HG02973 (cell line): ENCODE results near the gene GPC6.

Experiments
- ATAC-seq: cut with Tn5 transposase; IDR thresholded peaks from one replicate; pipeline ENCODE4 v1.9.1; 2021; ENCODE audit warnings: moderate library complexity; ENCODE audit not compliant: unreplicated experiment

Gene GPC6

DNA sequence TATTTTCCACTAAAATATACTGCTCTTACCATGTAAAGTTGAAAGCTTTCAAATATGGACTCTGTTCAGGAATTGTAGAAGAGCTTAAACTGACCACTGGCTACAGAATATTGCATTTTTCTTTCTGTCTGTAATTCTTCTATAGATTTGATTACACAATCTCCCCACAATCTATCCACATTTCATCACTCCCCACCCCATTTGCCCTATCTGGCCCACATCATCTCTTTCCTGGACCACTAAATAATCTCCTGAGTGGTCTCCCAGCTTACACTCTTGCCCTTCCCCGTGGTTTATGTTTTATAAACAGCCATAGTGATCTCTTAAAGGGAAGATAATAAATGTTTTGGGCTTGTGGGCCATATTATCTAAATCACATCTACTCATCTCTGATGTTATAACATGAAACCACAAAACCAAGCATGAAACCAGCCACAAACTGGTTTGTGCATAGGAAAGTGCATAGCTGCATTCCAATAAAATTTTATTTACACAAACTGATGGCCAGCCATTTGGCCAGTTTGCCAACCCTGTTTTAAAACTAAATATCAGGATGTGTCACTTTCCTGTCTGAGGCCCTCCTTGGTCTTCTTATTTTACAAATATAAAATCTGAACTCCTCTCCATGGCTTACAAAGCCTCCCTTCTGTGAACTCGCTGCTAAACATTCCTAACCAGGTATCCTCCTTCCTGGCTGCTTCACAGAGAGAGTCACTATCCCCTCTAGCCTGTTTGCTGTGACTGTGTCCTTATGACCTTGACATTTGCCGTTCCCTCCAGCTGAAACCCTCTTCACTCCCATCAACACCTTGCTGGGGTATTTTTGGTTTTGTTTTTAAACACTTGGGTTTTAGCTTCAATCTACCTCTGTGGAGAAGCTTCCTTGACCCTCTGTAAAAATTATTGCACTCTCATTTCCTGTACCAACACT lies 500.9 kb downstream of the GPC6 start:
- no peak for ATAC-seq

DNA sequence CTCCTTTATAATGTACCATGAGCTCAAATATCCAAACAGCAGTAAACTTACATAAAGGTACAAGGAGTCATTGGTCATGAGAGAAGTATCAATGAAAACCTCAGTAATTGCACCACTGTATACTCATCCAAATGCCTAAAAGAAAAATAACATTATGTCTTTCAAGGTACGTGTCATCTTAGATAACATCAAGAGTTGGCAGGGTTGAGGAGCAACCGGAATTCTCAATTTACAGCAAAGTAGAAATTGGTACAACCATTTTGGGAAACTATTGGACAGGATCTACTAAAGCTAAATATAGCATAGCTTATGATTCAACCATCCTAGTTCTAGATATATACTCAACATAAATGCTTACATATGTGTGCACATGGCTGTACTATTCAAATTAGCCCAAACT lies 502.8 kb downstream of the GPC6 start:
- ATAC-seq, result no peak

DNA sequence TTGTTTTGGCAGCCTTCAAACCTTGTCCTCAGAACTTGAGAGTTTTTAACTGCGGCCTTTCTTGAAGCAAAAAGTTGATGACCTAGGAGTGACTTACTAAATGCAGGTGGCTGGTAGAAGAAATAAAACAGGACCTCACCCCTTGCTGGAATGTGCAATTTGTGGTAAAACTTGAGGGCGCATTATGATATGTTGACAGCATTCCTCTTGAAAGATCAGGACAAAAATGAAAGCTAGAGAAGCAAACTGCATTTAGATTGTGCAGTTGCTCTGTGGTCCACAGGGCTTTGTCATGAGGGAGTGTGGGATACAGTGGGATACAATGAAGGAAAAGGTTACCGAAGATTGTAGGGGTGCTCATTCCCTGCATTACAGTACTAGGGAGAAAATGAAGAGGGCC lies 504.2 kb downstream of the GPC6 start:
- no peak for ATAC-seq

DNA sequence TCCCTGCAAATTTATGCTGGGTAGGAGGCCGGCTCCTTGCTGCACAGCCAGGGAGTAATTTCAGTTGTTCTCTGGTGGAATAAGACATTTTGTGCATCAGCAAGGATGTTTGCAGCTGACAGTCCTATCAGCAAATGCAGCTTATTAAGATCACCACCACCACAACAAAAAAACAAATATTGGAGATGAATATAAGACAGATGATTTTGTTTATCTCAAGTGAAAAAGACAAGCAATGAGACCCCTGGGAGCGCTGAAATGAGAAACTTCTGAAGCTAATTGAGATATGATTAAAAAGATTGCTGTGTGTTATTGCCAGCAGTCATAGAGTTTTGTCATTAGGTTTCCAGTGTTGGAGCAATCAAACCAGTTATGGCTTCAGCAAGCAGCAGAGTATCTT lies 505.6 kb downstream of the GPC6 start:
- no peak for ATAC-seq

DNA sequence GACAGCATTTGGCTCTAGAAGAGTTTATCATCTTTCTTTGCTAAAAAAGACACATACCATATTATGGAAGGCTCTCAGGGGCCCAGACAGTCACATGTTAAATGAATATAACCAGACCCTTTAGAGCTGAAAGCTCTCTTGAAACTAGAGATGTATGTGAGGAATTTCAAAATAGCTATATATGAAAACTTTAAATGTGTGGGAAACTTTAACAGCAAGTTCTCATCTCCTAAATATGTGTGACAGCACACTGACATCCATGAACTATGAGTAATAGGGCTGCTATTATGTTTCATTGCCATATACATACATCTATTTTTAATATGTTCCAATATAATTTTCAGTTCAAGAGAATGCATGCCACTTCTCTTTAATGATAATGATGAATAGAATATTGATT lies 509.5 kb downstream of the GPC6 start:
- no peak for ATAC-seq

DNA sequence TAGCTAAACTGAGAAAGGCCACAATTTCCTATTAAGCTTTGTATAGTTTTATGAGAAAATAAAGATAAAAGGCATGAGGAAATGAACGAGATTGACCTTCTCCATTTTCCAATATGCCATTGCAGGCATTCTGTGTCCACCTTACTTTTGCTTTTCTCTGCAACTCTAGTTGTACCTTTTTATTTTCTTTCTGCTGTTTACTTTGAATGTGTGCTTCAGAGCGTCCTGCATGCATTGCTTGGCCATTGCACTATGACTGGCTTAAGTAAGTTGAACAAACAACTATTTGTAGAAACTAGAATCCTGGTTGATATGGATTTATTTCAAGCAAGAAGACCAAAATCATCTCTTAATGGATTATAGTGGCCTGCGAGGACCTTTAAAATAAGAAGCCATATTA lies 510.3 kb downstream of the GPC6 start:
- no peak for ATAC-seq

DNA sequence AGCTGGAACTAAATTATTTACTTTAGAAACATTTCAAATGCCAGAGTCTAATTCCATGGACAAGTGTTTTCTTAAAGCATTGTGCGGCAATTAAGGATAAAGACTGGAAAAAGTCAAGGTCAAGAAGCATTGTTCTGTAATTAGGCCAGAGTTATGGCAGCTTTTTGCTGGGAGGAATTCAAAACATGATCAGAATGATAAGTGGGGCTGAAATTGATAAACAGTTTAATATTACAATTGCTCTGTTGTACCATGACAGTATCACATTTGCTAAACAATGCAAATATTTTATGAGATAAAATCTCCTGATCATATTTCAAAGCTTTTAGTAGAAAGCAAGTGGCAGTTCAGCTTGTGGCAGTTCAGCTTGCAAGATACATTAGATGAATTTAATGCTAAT lies 513.7 kb downstream of the GPC6 start:
- no peak for ATAC-seq

DNA sequence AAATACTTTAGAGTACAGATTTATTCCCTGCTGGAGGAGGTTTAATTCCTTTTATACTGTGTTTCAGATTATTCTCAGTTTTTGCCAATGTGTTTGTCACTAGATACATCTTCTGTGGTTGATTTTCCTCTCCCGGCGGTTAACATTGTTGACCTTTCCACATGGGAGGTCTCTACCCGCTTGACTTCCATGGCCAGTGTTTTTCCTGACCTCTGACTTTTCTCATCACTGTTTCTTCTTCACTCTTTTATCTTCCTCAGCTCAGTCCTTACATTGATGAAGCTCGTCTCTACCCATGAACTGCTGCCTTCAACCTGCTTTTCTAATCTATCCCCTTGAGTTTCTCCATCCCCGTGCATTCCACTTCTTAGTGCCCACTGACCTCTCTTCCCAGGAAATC lies 517.4 kb downstream of the GPC6 start:
- ATAC-seq, result no peak

DNA sequence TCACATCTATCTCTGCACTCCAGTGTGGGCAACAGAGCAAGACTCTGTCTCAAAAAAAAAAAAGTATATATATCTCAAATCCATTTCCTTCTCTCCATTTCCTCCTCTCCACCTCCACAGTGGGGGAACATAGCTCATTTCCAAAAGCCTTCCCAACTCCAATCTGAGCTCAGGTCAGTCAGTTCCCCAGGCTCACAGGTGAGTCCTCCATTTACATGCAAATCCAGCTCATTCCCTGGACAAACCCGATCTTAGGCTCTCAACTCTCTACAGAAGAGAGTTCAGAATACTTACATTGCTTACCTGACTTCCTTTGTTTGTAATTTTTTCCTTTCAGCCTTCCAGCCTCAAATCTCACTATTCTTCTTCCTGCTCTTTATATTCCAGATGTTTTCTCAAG lies 518.3 kb downstream of the GPC6 start:
- ATAC-seq, result no peak

DNA sequence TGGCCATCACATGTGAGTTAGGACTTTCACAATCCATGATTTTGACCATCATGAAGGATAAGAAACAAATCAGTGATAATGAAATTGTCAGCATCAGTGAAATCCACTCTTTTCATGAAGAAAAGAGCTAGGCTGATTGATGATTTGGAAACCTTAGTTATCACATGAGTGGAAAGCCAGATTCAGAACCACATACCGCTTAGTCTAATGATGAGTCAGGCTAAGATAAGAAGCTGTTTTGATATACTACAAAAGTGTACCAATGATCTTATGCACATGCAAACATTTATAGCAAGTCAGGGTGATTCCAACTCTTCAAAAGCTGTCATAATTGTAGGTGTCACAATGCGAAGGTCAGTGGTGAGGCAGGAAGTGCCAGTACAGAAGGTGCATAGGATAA lies 519.3 kb downstream of the GPC6 start:
- ATAC-seq, result no peak

DNA sequence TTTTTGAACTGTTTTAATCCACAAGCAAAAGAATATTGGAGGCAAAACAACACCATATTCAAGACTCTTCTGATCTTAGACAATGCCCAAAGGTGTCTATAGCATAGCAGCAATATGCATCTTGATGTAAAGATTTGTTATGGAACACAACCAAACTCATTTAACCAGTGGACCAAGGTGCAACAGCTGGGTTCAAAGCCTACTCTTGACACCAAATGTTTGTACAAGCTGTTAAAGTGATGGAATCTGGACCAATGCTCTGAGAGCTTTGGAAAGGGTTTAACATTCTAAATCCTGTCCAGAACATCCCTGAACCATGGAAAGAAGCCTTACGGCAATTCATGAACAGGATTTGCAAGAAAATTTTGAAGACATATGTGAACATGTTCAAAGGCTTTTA lies 520.0 kb downstream of the GPC6 start:
- no peak for ATAC-seq

DNA sequence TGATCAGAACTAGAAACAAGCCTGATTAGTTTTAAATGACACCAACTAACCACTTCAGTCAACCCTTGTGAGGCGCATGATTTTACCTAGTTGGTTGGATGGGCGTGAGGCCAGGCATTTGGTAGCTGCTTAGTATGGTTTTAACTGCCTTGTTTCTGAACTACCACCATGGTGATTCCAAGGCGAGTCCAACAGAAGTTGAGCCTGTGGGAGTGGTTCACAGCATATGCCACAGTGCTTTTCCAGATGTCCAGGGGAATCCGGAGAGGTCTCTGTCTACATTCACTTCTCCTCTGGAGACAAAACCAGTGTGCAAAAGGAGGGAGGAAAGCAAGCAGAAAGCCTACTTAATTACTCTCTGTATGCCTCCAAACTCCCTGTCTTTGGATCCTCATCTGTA lies 524.1 kb downstream of the GPC6 start:
- no peak for ATAC-seq

DNA sequence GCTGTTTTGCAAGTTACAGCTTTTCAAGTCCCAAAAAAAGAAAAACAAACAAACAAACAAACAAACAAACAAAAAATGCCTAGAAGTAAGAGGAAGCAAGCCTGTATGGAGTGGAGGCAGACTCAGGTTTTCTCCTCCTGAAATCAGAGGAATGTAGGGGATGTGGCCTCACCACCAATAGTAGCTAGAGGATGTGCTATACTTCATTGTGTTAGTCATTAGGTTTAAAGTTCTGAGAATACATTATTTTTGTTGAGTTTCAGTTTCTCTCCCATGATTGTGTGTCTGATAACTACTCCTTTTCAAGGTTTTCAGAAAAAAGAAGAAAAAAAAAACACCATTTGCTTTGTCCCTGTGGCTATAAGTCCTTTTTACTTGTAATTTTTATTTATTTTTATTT lies 524.5 kb downstream of the GPC6 start:
- no peak for ATAC-seq

DNA sequence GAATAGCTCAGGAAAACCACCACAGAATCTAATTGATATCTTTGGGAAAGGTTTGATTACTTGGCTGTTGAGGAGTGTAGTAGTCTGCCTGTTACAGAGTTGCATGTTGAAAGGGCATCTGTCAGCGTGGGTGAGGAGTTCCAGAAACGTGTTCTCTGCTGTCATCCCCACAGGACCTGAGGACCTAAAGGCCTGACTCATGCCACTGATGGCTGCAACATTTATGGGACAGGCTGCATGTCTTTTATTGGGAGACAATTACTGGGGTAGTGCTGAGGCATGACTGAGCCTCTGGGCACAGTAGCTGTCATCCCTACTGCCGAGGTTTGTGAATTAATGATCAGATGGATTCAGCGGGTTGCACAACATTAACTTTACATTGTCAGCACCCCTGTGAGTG lies 525.9 kb downstream of the GPC6 start:
- ATAC-seq, result no peak

DNA sequence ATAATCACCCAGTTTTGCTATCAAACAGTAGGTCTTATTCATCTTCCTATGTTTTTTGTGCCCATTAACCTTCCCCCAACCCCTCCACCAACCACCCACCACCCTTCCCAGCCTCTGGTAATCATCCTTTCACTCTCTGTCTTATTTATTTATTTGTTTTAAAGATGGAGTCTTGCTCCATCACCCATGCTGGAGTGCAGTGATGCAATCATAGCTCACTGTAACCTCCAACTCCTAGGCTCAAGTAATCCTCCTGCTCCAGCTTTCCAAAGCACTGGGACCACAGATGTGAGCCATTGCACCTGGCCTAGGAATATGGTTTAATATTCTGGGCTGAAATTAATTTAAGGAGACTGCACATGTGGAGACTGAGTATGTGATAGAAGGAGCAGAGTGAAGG lies 527.0 kb downstream of the GPC6 start:
- ATAC-seq, result no peak

DNA sequence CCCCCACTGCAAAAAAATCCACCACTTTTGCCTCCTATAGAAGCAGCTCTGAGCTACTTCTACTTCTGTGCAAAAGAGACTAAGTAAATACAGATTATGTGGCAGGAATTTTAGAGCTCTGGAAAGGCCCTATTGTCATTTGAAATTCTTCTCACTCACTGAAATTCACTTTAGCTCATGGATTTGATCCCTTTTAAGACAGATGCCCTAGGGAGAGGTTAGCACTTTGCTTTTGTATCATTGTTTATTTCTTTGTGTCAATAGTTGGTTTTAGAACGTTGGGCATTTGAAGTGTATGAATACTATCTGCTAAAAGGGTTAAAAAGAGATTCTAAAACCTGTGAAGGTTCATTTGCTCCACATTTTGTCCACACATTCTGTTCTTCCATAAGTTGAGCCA lies 528.7 kb downstream of the GPC6 start:
- no peak for ATAC-seq

DNA sequence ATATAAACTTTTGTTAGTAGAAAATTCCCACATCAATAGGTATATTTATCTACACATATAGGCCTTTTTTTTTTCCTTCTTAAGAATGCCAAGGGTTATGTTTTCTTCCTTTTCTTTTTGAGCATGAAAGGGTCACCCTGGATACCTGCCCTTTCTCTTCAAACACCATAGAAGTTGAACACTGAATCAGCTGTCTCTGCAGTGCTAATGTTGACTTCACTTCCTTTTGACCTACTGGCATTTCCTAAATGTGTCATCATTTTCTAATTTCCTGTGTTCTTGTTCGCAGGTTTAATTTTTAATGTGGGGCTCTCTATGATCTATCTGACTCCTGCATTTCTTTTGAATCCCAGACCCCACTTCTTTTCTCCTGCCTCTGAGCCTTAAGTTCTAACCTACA lies 532.0 kb downstream of the GPC6 start:
- no peak for ATAC-seq

DNA sequence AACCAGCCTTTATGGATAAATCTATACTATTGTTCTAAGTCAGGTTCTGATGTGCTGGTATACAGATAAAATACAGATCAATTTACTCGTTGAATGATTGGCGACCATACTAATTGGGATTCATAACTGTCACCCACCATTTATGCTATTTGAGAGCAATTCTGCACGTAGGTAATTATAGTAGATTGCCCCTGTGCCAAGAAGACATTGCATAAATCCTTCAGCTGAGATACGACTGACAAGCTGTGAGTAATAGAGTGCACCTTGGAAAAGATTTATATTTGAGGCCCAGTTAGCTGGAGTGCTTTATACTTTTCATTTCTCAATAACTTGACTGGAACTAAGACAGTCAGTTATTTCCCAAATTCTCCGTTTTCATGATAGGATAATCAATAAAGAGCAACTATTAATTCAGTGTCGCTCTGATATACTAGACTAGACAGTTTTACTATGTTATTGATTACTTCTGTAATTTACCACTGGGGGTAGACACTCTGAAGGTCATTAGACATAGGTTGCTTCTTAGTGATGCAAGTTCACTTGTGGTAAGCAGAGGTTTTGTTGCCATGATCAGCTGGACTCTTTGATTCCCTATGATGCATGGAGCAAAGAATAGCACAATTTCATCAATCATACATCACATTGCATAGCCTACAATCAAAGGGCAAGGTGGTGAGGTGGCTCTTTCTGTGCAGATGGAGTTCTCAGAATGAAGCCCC lies 536.3 kb downstream of the GPC6 start:
- ATAC-seq, result no peak

DNA sequence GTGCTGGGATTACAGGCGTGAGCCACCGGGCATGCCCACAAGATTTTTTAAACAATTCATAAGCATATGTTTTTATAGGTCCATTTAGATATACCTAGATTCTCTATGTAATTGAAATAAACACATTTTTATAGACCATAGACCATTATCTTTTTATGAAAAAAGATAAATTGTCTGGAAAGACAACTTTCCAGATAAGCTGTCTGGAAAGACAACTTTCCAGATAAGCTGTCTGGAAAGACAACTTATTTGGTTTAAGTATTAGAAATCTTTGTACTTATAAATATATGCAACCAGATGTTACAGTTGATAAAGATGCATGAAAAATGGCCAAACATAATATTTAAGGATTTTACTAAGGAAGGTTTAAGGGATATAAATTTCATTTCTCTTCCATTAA lies 538.5 kb downstream of the GPC6 start:
- no peak for ATAC-seq

DNA sequence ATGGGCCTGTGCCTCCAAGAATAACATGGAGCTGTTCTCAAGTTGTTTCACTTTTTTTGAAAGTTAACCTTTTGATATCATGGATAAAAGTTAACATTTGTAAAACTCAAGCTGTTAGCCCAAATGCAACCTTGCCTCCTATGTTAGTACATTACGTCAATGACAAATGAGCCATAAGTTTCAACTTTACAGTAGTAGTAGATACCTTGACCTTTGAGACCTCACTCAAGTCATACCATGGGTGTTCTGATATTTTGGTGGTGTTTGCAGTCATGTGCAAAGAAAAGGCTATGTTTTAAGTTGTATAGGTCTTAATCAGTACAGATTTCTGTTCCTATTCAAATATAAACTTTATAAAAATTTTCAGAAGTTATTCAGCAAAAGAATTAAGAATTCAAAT lies 539.2 kb downstream of the GPC6 start:
- ATAC-seq, result no peak

DNA sequence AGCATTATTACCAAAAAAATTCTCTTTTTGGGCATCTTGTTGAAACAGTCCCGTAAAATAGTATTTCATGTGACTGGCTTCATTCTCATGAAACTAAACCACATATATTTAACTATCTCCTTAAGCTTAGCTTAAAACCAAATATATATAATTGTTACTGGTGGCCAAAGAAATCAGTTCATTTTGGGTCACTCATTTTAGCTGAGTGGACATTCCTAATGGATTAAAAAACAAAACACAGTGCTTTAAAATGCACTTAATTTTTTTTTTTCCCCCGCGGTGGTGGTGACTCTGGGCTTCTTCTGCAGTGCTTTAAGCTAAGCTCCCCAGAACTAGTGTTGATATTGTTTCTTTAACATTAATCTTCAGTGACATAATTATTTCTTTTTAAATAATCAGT lies 540.1 kb downstream of the GPC6 start:
- no peak for ATAC-seq

DNA sequence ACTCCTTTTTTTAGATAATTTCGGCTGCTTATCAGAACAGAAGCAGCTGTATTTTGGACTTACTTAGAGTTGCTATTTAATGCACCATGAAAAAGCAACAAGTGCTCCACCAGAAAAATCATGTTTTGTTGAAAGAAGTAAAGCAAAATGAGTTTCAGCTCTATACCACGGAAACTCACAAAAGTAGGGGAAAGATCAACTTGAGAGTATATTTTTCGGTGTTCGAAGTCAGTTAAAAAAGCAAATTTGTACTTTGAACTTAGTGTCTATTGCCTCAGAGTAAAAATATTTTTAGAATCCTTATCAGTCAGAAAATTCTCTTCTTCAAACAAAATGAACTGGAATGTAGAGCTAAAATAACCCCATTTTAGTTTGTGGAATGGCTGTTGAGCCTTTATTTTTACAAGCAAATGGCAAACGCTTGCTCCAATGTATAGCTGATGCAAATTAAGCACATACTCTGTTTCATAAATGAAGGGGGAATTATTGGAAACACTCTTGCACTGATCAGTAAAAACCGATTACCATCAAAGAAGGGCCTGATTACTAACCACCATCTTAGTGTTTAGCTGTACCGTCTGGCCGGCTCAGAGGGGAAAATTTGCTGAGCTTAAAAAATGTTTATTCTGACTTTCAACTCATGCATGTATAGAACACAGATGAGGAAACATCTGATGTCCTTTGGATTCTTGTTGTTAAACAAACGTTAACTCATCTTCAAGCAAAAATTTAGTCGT lies 540.7 kb downstream of the GPC6 start:
- no peak for ATAC-seq
